SJCRH30 (cell line): ENCODE data around the gene RAB11FIP4. TPM values are rescaled to one million over a fixed set of nuclear protein-coding genes. Genes with fewer than 3 reads are reported as not detected.

Experiments
- DNase-seq, 2 experiments: peaks; one replicate each; pipeline ENCODE4 v3.0.0-alpha.2; 2015 to 2020
- H3K27ac ChIP-seq: fragments of 250-450 bp; sonication (Bioruptor Pico); 2 replicates; pipeline ENCODE4 v1.5.1; 2020; ENCODE audit warnings: mild to moderate bottlenecking, moderate library complexity
- H3K27me3 ChIP-seq: fragments of 250-450 bp; sonication (Bioruptor Pico); 2 replicates; pipeline ENCODE4 v1.5.1; 2020; ENCODE audit warnings: mild to moderate bottlenecking, moderate library complexity
- H3K36me3 ChIP-seq: fragments of 250-450 bp; sonication (Bioruptor Pico); 2 replicates; pipeline ENCODE4 v1.5.1; 2020; ENCODE audit warnings: mild to moderate bottlenecking, moderate library complexity
- H3K4me1 ChIP-seq: fragments of 250-450 bp; sonication (Bioruptor Pico); 2 replicates; pipeline ENCODE4 v1.5.1; 2020; ENCODE audit warnings: mild to moderate bottlenecking, moderate library complexity
- H3K4me3 ChIP-seq: fragments of 250-450 bp; sonication (Bioruptor Pico); 2 replicates; pipeline ENCODE4 v1.5.1; 2020; ENCODE audit warnings: mild to moderate bottlenecking, moderate library complexity
- H3K9me3 ChIP-seq: fragments of 250-450 bp; sonication (Bioruptor Pico); replicated peaks from 2 replicates; pipeline ENCODE4 v1.5.1; 2020; ENCODE audit warnings: mild to moderate bottlenecking, moderate library complexity
- total RNA-seq: library from RNA; depleted of rRNA; stranded (reverse); fragments of >200 nt; shearing (Covaris generic); gene quantifications from 2 replicates; pipeline ENCODE4 v1.2.3, GENCODE V29; 2014

RAB11FIP4 gene
- total RNA-seq, 1 experiment from 2014 or later, result 0.04 TPM

GRCh38 chr17:31446195-31446967 is 54.9 kb downstream of the RAB11FIP4 start:
- Histone ChIP-seq H3K27me3 (no peaks in the 10 kb centered on the region), H3K36me3 (no peaks in the 10 kb centered on the region), H3K4me1 (no peaks in the 10 kb centered on the region), H3K27ac (no peak overlapping the region), H3K4me3 (no peak overlapping the region), H3K9me3 (no peaks in the 10 kb centered on the region)
- DNase-seq, result no peak

GRCh38 chr17:31448467-31449077 is 57.1 kb downstream of the RAB11FIP4 start:
- Histone ChIP-seq H3K4me1 (peaks cover 5% of the 10 kb centered on the region), H3K27me3 (no peaks in the 10 kb centered on the region), H3K4me3 (no peak overlapping the region), H3K9me3 (no peaks in the 10 kb centered on the region), H3K36me3 (no peaks in the 10 kb centered on the region), H3K27ac (no peak overlapping the region)
- peak; percentile 36 to 59 for DNase-seq

GRCh38 chr17:31449111-31449510 is 57.6 kb downstream of the RAB11FIP4 start:
- no peak overlapping the region for H3K27ac ChIP-seq
- no peaks in the 10 kb centered on the region for H3K36me3 ChIP-seq
- no peak overlapping the region for H3K4me3 ChIP-seq
- H3K27me3 ChIP-seq, result no peaks in the 10 kb centered on the region
- DNase-seq, result no peak
- peaks cover 6% of the 10 kb centered on the region for H3K4me1 ChIP-seq
- H3K9me3 ChIP-seq, result no peaks in the 10 kb centered on the region

- H3K4me3 ChIP-seq, result no peak overlapping the region
- H3K4me1 ChIP-seq, result peaks cover 10% of the 10 kb centered on the region
- H3K36me3 ChIP-seq, result no peaks in the 10 kb centered on the region
- no peaks in the 10 kb centered on the region for H3K27me3 ChIP-seq
- H3K27ac ChIP-seq, result no peak overlapping the region
- no peak for DNase-seq
- H3K9me3 ChIP-seq, result no peaks in the 10 kb centered on the region
Measured at GRCh38 chr17:31449746-31450145, 58.3 kb downstream of the RAB11FIP4 start.

GRCh38 chr17:31452101-31452500 is 60.6 kb downstream of the RAB11FIP4 start:
- Histone ChIP-seq H3K27me3 (no peaks in the 10 kb centered on the region), H3K4me1 (peaks cover 15% of the 10 kb centered on the region), H3K36me3 (no peaks in the 10 kb centered on the region), H3K4me3 (no peak overlapping the region), H3K9me3 (no peaks in the 10 kb centered on the region), H3K27ac (no peak overlapping the region)
- no peak for DNase-seq

GRCh38 chr17:31452561-31453110 is 61.2 kb downstream of the RAB11FIP4 start:
- Histone ChIP-seq H3K4me1 (peaks cover 15% of the 10 kb centered on the region), H3K4me3 (no peak overlapping the region), H3K36me3 (no peaks in the 10 kb centered on the region), H3K27ac (no peak overlapping the region), H3K9me3 (no peaks in the 10 kb centered on the region), H3K27me3 (no peaks in the 10 kb centered on the region)
- DNase-seq, result no peak

GRCh38 chr17:31453896-31454295 is 62.4 kb downstream of the RAB11FIP4 start:
- no peak overlapping the region for H3K4me3 ChIP-seq
- peaks cover 15% of the 10 kb centered on the region for H3K4me1 ChIP-seq
- H3K27me3 ChIP-seq, result no peaks in the 10 kb centered on the region
- peak overlapping the region; percentile 32 for H3K27ac ChIP-seq
- H3K36me3 ChIP-seq, result no peaks in the 10 kb centered on the region
- no peaks in the 10 kb centered on the region for H3K9me3 ChIP-seq
- DNase-seq, result peak; percentile 93 to 95

GRCh38 chr17:31456814-31457213 is 65.3 kb downstream of the RAB11FIP4 start:
- Histone ChIP-seq H3K9me3 (no peaks in the 10 kb centered on the region), H3K4me3 (no peak overlapping the region), H3K4me1 (peaks cover 15% of the 10 kb centered on the region), H3K27ac (no peak overlapping the region), H3K36me3 (no peaks in the 10 kb centered on the region), H3K27me3 (no peaks in the 10 kb centered on the region)
- DNase-seq, result no peak

GRCh38 chr17:31457391-31458234 is 66.1 kb downstream of the RAB11FIP4 start:
- H3K27me3 ChIP-seq, result no peaks in the 10 kb centered on the region

GRCh38 chr17:31458829-31459228 is 67.4 kb downstream of the RAB11FIP4 start:
- DNase-seq, result no peak
- H3K27me3 ChIP-seq, result no peaks in the 10 kb centered on the region

More at GRCh38 chr17:31457391-31458234, 66.1 kb downstream of the RAB11FIP4 start:
- Histone ChIP-seq H3K4me3 (no peak overlapping the region), H3K4me1 (peaks cover 15% of the 10 kb centered on the region), H3K27ac (no peak overlapping the region), H3K9me3 (no peaks in the 10 kb centered on the region), H3K36me3 (no peaks in the 10 kb centered on the region)
- DNase-seq, result no peak

GRCh38 chr17:31459716-31460115 is 68.2 kb downstream of the RAB11FIP4 start:
- H3K4me3 ChIP-seq, result no peak overlapping the region
- DNase-seq, result no peak
- H3K36me3 ChIP-seq, result no peaks in the 10 kb centered on the region
- H3K4me1 ChIP-seq, result peaks cover 8% of the 10 kb centered on the region
- H3K27me3 ChIP-seq, result no peaks in the 10 kb centered on the region
- no peaks in the 10 kb centered on the region for H3K9me3 ChIP-seq
- no peak overlapping the region for H3K27ac ChIP-seq

More at GRCh38 chr17:31458829-31459228, 67.4 kb downstream of the RAB11FIP4 start:
- Histone ChIP-seq H3K36me3 (no peaks in the 10 kb centered on the region), H3K4me3 (no peak overlapping the region), H3K9me3 (no peaks in the 10 kb centered on the region), H3K27ac (no peak overlapping the region), H3K4me1 (peaks cover 11% of the 10 kb centered on the region)

- Histone ChIP-seq H3K4me3 (no peak overlapping the region), H3K36me3 (no peaks in the 10 kb centered on the region), H3K27ac (no peak overlapping the region), H3K9me3 (no peaks in the 10 kb centered on the region), H3K27me3 (no peaks in the 10 kb centered on the region), H3K4me1 (peaks cover 8% of the 10 kb centered on the region)
- DNase-seq, result no peak
Measured at GRCh38 chr17:31460226-31460721, 68.8 kb downstream of the RAB11FIP4 start.

- H3K27ac ChIP-seq, result no peak overlapping the region
- no peak for DNase-seq
- H3K27me3 ChIP-seq, result no peaks in the 10 kb centered on the region
- H3K4me3 ChIP-seq, result no peak overlapping the region
- no peaks in the 10 kb centered on the region for H3K36me3 ChIP-seq
- no peaks in the 10 kb centered on the region for H3K9me3 ChIP-seq
- peaks cover 11% of the 10 kb centered on the region for H3K4me1 ChIP-seq
Measured at GRCh38 chr17:31461227-31461810, 69.8 kb downstream of the RAB11FIP4 start.

GRCh38 chr17:31462261-31462660 is 70.8 kb downstream of the RAB11FIP4 start:
- no peak overlapping the region for H3K27ac ChIP-seq
- H3K4me1 ChIP-seq, result peaks cover 10% of the 10 kb centered on the region
- no peaks in the 10 kb centered on the region for H3K9me3 ChIP-seq
- no peaks in the 10 kb centered on the region for H3K27me3 ChIP-seq
- H3K4me3 ChIP-seq, result no peak overlapping the region
- no peaks in the 10 kb centered on the region for H3K36me3 ChIP-seq
- no peak for DNase-seq
